Activated B cell treated with CpG ODN at 0.5 μM for 24 hours (primary cell): ENCODE data around the gene FANCC. TPM values are rescaled to one million over a fixed set of nuclear protein-coding genes. Genes with fewer than 3 reads are reported as not detected.

ENCODE experiments used
- ATAC-seq: fragments of 200-7000 bp; cut with Tn5 transposase; one replicate; pipeline ENCODE4 v1.10.0; 2021; ENCODE audit warnings: low read depth, mild to moderate bottlenecking, moderate library complexity
- CTCF ChIA-PET: fragments of 350-600 bp; sonication (Branson Sonifier 250); formaldehyde crosslinking; loops from one replicate; lab custom pipeline; 2021; ENCODE audit warnings: antibody characterized with exemption; lab: Charles Lee
- POLR2A ChIA-PET: fragments of 350-600 bp; sonication (Branson Sonifier 250); formaldehyde crosslinking; loops from one replicate; lab custom pipeline; 2021; ENCODE audit warnings: antibody characterized with exemption; lab: Charles Lee
- DNase-seq: peaks from one replicate; pipeline ENCODE4 v3.0.0; 2022
- H3K27ac Mint-ChIP-seq: one replicate; pipeline ENCODE4 v1.8.0; 2020; ENCODE audit warnings: mixed read lengths
- H3K27me3 Mint-ChIP-seq: one replicate; pipeline ENCODE4 v1.8.0; 2021; ENCODE audit warnings: mixed read lengths
- H3K36me3 Mint-ChIP-seq: one replicate; pipeline ENCODE4 v1.8.0; 2021; ENCODE audit warnings: low read depth, mixed read lengths
- H3K4me1 Mint-ChIP-seq: one replicate; pipeline ENCODE4 v1.8.0; 2021; ENCODE audit warnings: mixed read lengths
- H3K4me3 Mint-ChIP-seq: one replicate; pipeline ENCODE4 v1.8.0; 2020; ENCODE audit warnings: mild to moderate bottlenecking, mixed read lengths
- H3K9me3 Mint-ChIP-seq: one replicate; pipeline ENCODE4 v1.8.0; 2020; ENCODE audit warnings: mixed read lengths
- intact Hi-C: fragments of 100-400 bp; cut with micrococcal nuclease; formaldehyde crosslinking; loops from one replicate; pipeline ENCODE4 v1.15.1; 2024
- total RNA-seq: library from RNA; stranded (reverse); gene quantifications from 2 replicates; pipeline ENCODE4 v1.2.3, GENCODE V29; 2022
- TF ChIP-seq, protein P1 (sequence below): fragments of 200-600 bp; IDR thresholded peaks from one replicate; pipeline ENCODE4 v1.8.0; 2022; ENCODE audit warnings: antibody characterized with exemption, mild to moderate bottlenecking

The FANCC gene
- total RNA-seq, 1 donor from 2014 or later, result 11.4 TPM

DNA sequence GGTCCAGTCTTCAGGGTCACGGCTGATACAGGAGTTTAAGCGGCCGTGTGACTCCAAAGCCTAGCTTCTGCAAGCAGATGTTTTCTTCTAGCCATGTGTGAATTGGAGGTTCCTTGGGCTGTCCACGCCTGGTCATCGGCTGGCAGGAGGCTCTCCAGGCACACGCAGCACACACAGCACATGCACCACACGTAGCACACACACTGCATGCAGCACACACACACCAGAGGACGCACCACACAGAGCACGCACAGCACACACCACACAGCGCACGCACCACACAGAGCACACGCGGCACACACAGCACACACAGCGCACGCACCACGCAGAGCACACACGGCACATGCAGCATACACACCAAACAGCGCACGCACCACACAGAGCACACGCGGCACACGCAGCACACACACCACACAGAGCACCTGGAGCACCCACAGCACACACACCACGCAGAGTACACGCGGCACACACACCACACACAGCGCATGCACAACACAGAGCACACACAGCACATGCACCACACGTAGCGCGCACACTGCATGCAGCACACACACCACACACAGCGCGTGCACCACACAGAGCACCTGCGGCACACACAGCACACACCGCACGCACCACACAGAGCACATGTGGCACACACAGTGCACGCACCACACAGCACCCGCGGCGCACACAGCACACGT is 234.3 kb downstream of the FANCC start:
- POLR2A ChIA-PET, result no interaction called here
- no peaks in the 10 kb centered on the region for H3K9me3 Mint-ChIP-seq
- H3K4me3 Mint-ChIP-seq, result no peak overlapping the region
- intact Hi-C loops, result no loop called here
- DNase-seq (no peak), ATAC-seq (no peak)
- H3K27ac Mint-ChIP-seq, result no peak overlapping the region
- no peaks in the 10 kb centered on the region for H3K27me3 Mint-ChIP-seq
- peaks cover 29% of the 10 kb centered on the region for H3K36me3 Mint-ChIP-seq
- CTCF ChIA-PET, result no interaction called here
- no peaks in the 10 kb centered on the region for H3K4me1 Mint-ChIP-seq
- TF ChIP-seq, protein P1, sequence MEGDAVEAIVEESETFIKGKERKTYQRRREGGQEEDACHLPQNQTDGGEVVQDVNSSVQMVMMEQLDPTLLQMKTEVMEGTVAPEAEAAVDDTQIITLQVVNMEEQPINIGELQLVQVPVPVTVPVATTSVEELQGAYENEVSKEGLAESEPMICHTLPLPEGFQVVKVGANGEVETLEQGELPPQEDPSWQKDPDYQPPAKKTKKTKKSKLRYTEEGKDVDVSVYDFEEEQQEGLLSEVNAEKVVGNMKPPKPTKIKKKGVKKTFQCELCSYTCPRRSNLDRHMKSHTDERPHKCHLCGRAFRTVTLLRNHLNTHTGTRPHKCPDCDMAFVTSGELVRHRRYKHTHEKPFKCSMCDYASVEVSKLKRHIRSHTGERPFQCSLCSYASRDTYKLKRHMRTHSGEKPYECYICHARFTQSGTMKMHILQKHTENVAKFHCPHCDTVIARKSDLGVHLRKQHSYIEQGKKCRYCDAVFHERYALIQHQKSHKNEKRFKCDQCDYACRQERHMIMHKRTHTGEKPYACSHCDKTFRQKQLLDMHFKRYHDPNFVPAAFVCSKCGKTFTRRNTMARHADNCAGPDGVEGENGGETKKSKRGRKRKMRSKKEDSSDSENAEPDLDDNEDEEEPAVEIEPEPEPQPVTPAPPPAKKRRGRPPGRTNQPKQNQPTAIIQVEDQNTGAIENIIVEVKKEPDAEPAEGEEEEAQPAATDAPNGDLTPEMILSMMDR, result no peak

DNA sequence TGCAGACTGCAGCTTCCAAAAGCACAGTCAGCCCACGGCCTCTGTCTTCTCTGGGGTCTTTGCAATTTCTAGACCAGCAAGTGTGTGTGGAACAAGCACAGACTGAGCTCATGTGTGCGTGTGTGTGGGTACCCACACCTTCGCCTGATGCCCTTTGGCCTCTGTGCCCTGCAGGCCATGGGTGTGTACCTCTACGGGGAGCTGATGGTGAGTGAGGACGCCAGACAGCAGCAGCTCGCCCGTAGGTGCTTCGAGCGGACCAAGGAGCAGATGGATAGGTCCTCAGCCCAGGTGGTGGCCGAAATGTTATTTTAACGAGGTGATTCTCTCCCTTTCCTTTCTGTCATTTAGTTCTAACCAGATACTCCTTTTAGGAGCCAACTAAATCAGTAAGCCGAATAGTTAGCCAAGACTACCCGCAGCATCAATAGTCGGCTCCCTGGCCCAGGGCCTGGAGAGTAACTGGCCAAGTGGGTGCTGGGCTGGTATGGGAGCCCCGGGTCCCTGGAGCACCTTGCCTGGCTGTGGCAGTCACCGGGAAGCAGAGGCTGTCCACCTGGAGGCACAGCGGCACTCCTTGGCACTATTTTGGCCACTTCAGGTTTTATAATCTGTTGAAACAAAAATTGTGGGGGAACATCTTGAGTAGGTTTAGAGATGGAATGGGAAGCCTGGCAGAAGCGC is 235.0 kb downstream of the FANCC start:
- no peak overlapping the region for H3K27ac Mint-ChIP-seq
- no peaks in the 10 kb centered on the region for H3K27me3 Mint-ChIP-seq
- ATAC-seq, result no peak
- intact Hi-C loops, result no loop called here
- H3K4me1 Mint-ChIP-seq, result no peaks in the 10 kb centered on the region
- CTCF ChIA-PET, result no interaction called here
- H3K9me3 Mint-ChIP-seq, result no peaks in the 10 kb centered on the region
- no peak for DNase-seq
- no peak overlapping the region for H3K4me3 Mint-ChIP-seq
- H3K36me3 Mint-ChIP-seq, result peaks cover 29% of the 10 kb centered on the region
- POLR2A ChIA-PET, result no interaction called here
- TF ChIP-seq, protein P1, result no peak

DNA sequence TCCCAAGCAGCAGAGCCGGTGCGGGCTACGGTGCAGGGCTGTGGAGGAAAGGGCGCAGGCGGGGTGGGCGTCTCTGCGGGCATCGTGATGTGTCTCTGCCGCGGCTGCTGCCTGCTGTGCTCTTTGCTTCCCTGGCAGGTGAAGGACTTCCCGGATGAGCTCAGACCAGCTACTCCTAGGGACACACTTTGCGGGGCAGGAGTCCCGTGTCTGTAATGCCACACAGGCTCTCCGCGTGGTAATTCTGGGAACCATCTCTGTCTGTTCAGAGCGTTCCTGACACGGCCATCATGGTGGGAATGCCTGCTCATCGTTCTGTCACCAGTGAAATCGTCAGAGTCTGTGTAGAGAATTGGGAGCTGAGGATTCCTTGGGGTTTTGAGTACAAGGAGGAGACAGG is 235.5 kb downstream of the FANCC start:
- Mint-ChIP-seq H3K27me3 (no peaks in the 10 kb centered on the region), H3K4me1 (no peaks in the 10 kb centered on the region), H3K27ac (no peak overlapping the region), H3K9me3 (no peaks in the 10 kb centered on the region), H3K36me3 (peaks cover 29% of the 10 kb centered on the region), H3K4me3 (no peak overlapping the region)
- POLR2A ChIA-PET, result no interaction called here
- ATAC-seq, result no peak
- TF ChIP-seq, protein P1, result no peak
- DNase-seq, result no peak
- CTCF ChIA-PET, result no interaction called here
- intact Hi-C loops, result no loop called here

DNA sequence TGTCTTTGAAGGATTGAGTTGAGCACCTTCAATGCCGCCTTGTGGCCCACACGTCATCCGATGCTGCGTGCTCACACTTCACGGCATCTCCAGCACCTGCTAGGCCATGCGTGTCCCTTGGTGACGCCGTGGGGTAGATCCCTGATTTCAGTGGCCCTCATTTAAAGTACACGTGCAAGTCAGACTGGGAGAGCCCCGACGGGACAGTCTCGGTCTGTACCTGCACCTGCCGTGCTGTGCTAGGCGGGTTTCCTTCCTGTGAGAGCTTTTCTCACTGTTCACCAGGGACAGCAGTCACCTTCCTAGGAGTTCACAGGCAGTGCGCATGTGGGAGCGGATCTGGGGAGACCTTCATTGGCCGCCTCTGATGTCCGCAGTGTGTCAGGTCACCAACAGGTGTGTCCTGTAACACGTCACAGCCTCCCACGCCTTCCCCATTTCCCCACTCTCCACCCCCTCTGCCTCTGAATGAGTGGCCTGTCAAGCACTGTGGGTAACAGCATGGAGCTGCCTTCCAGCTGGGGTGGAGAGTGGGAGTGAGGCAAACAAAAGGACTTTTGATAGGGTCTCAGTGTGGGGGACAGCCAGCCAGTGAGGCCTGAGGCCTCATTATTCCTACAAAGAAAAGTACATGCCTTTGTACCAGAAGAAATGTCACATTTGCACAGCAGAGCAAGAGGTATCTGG is 236.4 kb downstream of the FANCC start:
- H3K36me3 Mint-ChIP-seq, result peaks cover 25% of the 10 kb centered on the region
- ATAC-seq (no peak), DNase-seq (no peak)
- H3K27me3 Mint-ChIP-seq, result no peaks in the 10 kb centered on the region
- POLR2A ChIA-PET, result no interaction called here
- H3K4me3 Mint-ChIP-seq, result no peak overlapping the region
- no peak overlapping the region for H3K27ac Mint-ChIP-seq
- H3K9me3 Mint-ChIP-seq, result no peaks in the 10 kb centered on the region
- intact Hi-C loops, result no loop called here
- H3K4me1 Mint-ChIP-seq, result no peaks in the 10 kb centered on the region
- CTCF ChIA-PET, result no interaction called here
- TF ChIP-seq, protein P1, result no peak

DNA sequence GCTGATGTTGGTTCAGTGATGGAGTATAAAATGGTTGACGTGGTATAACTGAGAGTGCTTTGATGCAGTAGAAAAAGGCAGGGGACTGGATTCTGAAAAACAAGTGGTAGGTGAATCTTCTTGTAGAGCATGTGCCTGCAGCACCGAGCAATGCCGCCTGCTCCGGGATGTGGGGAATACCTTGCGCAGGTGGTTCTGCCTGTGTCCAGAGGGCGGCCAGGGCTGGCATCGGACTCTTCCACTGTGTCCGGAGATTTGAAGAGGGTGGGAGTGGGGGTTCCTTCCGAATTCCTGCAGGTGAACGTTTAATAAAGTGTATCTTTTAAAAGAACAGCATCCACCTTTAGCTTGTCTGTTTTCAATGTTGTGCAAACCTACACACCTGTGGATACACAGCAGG is 238.0 kb downstream of the FANCC start:
- H3K27me3 Mint-ChIP-seq, result no peaks in the 10 kb centered on the region
- CTCF ChIA-PET, result no interaction called here
- no peak overlapping the region for H3K4me3 Mint-ChIP-seq
- intact Hi-C loops, result no loop called here
- DNase-seq (no peak), ATAC-seq (no peak)
- H3K4me1 Mint-ChIP-seq, result no peaks in the 10 kb centered on the region
- TF ChIP-seq, protein P1, result no peak
- POLR2A ChIA-PET, result no interaction called here
- no peaks in the 10 kb centered on the region for H3K9me3 Mint-ChIP-seq
- peaks cover 20% of the 10 kb centered on the region for H3K36me3 Mint-ChIP-seq
- no peak overlapping the region for H3K27ac Mint-ChIP-seq
